GM18508 (cell line): ENCODE data around the gene GON7.
"Not testable (repeated sequence)": the region's sequence is repeated elsewhere in the genome, so short reads cannot be mapped to it uniquely, and the experiment has no call there.

ENCODE experiments used
- ATAC-seq: cut with Tn5 transposase; IDR thresholded peaks from one replicate; pipeline ENCODE4 v1.9.1; 2021; ENCODE audit warnings: moderate number of reproducible peaks; ENCODE audit not compliant: insufficient read depth, unreplicated experiment

Gene GON7, protein sequence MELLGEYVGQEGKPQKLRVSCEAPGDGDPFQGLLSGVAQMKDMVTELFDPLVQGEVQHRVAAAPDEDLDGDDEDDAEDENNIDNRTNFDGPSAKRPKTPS

DNA sequence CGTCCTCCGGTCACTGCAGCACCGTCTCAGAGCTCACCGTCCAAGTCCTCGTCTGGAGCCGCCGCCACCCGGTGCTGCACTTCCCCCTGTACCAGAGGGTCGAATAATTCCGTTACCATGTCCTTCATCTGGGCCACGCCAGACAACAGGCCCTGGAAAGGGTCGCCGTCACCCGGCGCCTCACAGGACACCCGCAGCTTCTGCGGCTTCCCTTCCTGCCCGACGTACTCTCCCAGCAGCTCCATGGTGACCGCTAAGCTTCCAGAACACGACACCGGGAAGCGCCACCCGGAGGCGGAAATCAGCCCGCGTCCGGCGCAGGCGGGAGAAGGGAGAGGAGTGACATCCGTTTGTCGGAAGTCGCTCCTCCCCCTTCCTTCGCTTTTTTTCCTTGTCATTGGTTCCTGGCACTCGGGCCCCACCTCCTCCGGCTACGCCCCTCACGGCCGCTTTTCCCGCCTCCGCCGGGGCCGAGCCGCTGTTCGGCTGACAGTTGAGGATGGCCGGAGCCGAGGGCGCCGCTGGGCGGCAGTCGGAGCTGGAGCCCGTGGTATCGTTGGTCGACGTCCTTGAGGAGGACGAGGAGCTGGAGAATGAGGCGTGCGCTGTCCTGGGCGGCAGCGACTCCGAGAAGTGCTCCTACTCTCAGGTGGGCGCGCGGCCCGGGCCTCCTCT is at the start of gene GON7, which contains the start of gene UBR7:
GON7 (minus strand) TSS at position 273 of the 675 bp plus-strand sequence; CDS start at position 245, 28 bp downstream.
UBR7 (plus strand) TSS at position 464 of the 675 bp plus-strand sequence; CDS start at position 500, 36 bp downstream.
- peak; percentile 48 for ATAC-seq

DNA sequence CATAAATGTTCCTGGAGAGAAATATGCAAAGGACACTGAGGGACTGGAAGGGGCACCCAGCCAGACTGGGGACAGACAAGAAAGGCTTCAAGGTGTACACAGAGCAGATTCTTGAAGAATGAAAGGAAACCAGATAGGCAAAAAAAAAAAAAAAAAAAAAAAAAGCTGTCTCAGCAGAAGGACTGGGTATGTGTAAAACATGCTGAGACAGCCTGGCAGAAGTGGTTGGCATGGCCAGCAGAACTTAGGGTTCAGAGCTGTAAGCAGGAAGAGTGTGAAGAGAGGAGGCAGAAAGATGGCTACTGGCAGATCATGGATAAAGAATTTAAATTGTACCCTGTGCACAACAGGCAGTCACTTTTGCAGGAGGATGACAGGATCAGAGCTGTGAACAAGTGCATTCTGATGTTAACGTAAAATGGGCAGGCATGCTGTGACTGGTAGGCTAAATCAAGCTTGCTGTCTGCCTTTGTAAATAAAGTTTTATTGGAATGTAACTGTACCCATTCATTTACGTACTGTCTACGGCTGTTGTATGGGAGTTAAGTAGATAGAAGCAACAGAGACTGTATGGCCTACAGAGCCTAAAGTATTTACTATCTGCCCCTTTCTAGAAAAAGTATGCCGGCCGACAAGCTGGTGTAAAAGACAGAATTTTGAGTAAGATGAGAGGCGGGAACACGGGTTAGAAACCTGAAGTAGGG is 42.4 kb upstream of the GON7 start:
- ATAC-seq = no peak

DNA sequence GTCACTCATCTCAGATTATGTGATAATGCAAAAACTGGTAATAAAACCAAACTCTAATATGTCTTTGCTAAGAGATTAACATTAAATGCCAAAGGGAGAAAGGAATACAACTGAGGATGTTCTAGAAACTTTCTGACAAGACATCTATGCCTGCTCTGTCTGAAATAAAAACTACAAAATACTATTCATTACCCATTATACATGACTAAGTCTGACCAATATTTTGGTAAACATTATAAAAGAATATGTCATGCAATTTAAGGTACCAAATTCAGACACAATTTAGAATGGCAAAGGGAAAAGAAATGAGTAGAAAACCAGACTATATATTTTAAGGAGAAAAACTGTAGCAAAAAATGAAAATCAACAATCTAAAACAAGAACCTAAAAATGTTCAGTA is 39.7 kb upstream of the GON7 start:
- no peak for ATAC-seq

DNA sequence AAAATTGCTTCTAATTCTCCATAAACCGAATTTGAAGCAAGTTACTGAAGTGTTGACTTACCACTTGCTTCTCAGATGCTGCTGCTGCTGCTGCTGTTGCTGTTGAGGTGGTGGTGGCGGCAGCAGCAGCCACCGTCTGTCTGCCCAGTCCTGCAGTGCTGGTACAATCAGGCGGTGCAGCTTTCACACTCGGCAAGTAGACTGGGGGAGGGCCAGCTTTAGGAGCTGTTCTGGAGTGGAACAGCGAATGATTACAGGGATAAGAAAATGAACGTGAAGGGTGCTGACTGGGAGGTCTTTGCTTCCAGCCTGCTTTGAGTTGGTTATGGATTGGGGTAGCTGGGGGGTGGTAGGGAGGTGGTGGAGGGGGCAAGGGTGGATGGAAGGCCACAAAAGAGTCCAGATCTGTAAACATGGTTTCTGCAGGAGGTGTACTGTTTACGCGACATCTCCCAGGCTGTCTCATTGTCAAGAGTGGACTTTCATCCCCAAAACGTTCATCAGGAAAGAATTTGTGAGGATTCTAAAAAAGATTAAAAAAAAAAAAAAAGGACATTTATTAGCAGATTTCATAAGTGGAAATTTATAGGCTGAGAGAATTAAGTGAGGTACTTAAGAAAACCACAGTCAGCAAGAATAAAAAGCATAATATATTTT is 39.0 kb upstream of the GON7 start:
- no peak for ATAC-seq

DNA sequence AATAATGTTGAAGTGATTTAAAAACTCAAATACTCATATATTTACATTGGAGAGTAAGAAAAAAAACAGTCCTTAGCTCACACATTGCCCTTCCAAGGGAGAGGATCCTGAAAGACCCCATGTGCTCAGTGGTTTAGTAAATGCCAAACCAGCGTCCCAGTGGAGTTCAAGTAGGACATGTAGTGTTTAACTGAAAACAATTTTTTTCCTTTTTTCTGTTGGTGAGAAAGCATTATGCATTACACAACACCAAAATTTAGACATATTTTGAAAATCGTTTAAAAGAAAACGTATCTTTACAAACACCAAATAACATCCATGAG is 33.8 kb upstream of the GON7 start:
- no peak for ATAC-seq

DNA sequence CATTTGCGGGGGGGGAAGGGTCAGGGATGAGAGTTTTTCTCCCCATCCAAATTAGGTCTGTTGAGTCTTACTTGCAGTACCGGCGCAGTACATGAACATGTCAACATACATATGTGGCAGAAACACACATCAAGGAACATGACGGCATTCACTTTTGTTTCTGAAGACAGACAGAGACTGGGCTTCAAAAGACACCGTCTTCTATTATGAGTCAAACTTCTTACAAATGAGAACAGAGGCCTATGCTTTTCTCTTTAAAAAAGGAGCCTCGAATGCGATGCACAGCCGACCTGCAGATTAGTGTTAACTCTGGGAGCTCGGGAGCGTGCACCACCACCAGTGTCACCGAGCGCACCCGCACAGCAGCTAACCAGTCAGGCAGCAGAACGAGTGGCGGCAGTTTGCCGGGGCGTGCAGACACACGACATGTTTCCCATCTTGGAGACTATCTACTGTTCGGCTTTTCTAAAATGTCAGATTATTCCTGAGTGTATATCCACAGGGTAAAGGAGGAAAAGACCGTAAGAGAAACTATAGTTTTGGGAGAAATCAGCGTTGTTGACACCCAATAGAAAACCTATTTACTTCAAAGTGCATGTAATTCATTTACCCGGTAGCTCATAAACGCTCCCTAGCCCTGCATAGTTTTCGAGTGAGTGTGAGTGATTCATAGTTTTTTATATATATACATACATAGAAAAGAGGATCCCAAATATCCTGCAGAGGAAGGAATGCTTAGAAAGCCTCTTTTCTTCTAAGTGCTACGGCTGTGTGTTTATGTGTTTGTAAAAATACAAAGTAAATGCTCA is 33.2 kb upstream of the GON7 start:
- ATAC-seq = no peak

DNA sequence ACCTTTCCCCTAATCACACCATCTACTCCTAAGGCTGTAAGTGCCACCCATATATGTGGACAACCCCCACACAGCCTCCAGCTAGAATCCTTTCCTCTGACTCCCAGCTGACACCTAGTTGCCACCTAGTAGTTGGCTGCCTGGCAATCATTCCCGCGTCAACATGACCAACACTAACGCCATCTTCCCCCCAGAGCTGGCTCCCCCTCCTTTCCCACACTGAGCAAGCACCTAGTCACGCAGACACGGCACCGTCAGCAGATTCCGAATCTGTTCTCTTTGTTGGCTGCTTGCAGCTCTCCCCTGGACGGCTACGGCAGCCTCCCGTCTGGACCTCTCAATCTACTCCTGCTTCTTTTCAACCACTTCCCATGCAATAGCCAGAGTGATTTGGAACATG is 27.9 kb upstream of the GON7 start:
- no peak for ATAC-seq

DNA sequence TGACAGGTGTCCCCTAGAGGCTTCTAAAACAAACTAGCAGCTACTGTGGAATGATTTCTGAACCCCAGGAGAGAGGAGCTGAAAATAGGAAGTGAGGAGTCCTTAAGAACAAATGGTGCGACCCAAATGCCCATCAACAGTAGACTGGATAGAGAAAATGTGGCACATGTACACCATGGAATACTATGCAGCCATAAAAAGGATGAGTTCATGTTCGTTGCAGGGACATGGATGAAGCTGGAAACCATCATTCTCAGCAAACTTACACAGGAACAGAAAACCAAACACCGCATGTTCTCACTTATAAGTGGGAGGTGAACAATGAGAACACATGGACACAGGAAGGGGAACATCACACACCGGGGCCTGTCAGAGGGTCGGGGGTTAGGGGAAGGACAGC is 26.2 kb upstream of the GON7 start:
- ATAC-seq = not testable (repeated sequence)

DNA sequence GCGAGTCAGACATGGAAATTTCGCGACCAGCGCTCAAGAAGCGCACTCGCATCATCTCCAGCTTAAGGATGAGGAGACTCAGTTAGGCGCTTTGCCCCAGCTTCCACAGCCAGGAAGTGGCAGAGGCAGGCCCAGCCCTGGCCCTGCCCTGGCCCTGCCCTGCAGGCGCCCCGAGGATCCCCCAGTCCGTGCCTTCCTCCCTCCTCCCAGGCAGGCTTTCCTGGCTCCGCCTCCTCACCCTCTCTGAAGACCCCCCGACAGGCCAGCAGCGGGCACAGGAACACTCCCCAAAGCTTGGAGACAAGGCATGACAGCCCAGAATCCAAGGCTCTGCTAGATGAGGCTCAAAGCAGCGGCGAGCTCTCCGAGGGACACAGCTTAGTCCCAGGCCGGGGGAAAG is 25.3 kb upstream of the GON7 start:
- ATAC-seq = no peak

DNA sequence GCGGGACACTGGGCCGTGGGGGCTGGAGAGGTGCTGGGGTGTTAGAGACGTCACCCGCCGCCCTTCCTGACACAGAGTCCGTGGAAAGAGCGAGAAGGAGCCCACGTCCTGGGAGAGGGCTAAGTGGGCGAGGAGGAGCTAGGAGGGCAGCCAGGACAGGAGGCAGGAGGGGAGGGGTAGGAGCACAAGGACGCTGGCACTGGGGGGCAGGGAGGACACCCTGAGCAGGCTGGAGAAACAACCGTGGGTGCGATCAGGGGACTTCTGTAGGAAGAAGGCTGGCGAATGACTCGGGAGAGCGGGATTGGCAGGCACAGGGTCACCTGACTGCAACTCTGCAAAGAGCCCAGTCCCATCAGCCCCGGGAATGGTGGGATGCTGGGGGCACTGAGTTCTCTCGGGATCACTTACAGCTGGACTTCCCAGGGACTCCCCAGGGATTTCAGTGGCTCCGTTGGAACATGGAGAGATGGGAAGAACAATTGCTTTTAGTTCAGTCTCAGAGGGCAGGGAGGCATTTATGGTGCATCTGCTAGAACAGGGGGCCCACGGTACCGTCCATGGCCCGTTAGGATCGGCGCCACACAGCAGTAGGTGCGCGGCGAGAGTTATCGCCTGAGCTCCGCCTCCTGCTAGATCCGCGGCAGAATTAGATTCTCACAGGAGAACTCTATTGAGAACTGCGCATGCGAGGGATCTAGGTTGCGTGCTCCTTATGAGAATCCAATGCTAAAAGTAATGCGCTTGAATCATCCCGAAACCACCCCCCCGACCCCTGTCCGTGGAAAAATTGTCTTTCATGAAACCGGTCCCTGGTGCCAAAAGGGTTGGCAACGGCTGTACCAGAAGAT is 24.5 kb upstream of the GON7 start:
- ATAC-seq = no peak

DNA sequence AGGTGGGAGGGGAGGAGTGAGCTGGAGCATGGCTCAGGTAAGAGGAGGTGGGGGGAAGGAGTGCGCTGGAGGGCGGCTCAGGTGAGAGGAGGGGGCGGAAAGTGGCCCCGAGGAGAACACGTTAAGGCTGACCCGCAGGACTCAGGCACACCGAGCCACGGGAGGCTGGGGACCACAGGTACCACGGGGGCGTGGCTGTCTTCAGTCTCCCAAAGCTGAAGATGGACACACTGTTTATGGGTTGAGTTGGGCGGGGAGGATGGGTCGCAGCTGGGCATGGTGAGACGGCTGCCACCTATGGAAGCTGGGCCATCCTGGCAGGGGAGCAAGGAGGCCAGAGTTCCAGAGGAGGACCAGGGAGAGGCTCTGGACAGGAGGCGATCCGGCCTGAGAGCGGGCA is 23.7 kb upstream of the GON7 start:
- no peak for ATAC-seq

DNA sequence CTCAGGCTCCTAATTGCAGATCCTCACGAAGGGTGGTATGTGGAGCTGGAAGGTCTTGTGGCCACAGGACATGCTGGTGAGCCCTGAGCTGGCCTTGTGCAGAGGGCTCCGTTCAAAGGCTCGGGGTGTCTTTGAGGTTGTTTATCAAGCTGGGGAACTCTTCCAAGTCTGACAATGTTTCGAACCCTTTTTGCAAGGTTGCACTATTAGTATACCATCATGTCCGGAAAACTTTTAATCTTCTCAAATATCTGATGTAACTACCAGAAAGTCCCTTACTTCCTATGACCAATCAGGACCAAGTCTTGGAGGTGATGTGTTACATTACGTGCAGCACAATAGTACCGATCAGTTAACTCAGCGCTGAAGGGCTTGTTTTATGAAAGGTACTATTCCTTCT is 21.7 kb upstream of the GON7 start:
- ATAC-seq = no peak

DNA sequence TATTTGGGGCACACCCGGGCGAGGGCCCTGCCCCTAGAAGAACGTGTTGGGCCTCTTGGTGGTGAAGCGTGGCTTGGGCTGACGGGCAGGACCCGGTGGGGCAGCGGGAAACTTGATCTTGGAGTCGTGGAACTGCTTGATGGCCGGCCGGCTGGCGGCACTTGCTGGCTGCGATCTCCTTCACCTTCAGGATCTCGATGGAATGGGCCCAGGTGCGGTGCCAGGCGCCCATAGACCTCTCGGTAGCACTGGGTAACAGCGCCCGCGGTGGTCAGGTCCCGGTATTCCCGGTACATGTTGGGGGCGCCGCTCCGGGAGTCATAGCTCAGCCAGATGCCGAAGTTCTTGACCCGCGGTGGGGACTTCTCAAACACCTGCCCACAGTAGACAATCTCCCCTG is 16.7 kb upstream of the GON7 start:
- ATAC-seq = no peak

DNA sequence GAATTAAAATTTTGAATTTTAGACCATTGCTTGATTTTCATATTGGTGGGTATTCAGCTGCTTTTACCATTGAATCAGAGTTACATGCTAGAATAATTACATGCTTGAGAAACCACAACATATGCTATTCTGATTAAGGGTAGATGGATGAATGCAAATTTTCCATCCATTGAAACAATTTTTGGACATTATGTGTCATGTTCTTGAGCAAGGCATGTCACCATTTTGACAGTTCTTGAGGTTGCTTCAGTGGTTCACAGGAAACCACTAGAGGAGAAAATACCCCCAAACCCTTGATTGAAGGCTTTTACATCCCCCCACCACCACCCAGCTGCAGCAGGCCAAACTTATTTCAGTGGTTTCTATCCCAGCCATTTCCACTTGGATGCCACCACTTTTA is 13.6 kb upstream of the GON7 start:
- no peak for ATAC-seq

DNA sequence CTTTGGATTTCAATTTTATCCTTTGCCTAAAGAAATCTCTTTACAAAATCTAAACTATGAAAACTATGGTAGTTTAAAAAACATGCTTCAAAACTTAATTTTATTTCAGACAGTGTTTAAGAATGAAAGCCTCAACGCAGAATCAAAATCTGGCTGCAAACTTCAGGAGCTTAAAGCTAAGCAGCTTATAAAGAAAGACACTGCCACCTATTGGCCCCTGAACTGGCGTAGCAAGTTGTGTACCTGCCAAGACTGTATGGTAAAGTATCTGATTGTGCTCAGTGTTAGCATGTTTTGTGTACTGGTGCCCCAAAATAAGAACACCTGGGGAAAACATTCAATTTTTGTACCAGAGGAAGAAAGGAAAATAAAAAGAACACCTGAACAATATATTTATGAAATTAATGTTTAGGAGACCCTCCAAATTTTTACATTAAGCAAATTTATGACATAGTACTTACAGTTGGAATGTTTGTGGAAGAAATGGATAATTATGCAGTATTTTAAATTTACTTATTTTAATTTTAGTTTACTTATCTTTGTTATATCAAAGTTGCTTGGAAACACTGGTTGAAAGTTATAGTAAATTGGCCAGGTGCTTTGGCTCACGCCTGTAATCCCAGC is 12.3 kb upstream of the GON7 start:
- ATAC-seq = no peak

DNA sequence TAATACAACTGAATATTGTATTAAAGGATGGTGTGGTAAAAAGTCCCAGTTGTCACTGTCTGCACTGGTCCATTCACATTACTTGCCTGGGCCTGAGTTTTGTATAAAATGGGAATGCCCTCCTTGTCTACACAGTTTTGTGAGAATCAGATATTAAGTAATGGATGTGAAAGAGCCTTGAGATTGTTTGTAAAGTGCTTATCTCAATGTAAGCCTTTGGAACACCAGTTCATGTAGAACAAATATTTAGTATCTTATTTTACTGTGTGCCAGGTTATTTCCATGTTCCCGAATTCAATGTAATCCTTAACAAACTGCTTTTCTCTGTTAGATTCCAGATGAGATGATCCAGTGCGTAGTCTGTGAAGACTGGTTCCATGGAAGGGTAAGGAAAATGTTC is 7.7 kb upstream of the GON7 start:
- no peak for ATAC-seq

DNA sequence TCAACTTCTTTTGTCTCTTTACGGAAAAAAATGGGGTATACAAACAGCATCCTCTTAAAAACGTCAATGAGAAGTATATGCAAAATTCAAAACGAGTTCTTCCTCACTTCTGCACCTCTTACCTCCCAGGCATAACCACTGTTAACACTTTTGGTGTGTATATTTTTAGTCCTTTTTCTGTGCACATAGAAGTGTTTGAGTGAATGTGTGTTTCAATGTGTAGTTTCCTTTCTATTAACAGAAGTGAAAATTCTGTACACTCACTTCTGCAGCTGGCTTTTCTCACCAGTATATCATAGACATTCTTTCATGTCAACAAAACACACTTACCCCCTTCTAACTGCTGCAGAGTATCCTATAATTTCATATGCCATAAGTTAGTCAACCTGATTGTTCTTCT is 5.6 kb upstream of the GON7 start:
- peak; percentile 42 for ATAC-seq

DNA sequence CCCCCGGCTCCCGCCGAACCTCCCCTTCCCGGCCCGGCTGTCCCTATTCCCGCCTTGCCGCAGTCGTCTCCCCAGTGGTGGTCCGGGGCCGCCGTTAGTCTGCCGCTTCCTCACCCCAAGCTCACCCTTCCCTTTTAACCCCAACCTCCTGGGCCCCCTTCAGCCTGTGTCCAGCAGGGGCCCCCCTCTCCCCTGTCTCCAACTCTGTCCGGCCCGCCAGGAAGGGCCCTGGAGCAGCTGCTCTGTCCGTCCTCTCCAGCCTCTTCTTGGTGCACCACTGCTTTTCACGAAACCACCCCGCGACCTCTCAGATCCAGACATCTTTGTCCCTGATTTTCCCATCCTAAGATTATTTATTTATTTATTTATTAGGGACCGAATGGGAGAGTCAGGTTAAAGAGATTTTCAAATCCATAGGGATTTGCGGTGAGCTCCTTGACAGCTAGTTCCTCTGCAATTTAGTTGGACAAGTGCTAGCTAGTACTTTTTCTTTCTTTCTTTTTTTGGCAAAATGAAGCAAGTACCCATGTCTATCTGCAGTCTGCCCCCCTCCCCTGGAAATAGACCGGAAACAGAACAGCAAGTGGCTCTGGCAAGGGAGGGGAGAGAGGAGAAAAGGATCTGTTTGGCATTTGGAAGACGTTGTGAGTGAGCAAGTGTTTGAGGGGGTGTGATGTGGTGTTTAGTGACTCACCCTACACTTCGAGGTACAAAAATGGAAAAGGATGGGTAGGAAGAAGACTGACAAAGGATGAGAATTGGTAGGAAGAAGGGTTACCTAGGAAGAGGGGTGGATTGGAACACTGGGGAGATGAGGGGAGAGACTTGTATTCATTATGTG is 823 bp upstream of the GON7 start:
- ATAC-seq = peak; percentile 12
